ENCODE results near the gene GASK1A.
"Not testable (repeated sequence)": the region's sequence is repeated elsewhere in the genome, so short reads cannot be mapped to it uniquely, and the experiment has no call there.

GASK1A gene

GRCh38 chr3:43034200-43034599 lies 55.1 kb downstream of the GASK1A start:
- no peak for DNase-seq

GRCh38 chr3:43034911-43035310 lies 55.8 kb downstream of the GASK1A start:
- no peak for DNase-seq

GRCh38 chr3:43035801-43036365 lies 56.8 kb downstream of the GASK1A start:
- no peak for DNase-seq

- no peak for DNase-seq
These were observed 57.7 kb downstream of the GASK1A start for GRCh38 chr3:43036621-43037423.

GRCh38 chr3:43038010-43038409 lies 58.9 kb downstream of the GASK1A start:
- no peak for DNase-seq

GRCh38 chr3:43041517-43041916 lies 62.4 kb downstream of the GASK1A start:
- DNase-seq, result no peak

- DNase-seq, result no peak
These were observed 64.1 kb downstream of the GASK1A start for GRCh38 chr3:43043071-43043766.

GRCh38 chr3:43043793-43044192 lies 64.7 kb downstream of the GASK1A start:
- no peak for DNase-seq

- not testable (repeated sequence) for DNase-seq
These were observed 66.0 kb downstream of the GASK1A start for GRCh38 chr3:43045079-43045478.

- no peak for DNase-seq
These were observed 67.5 kb downstream of the GASK1A start for GRCh38 chr3:43046583-43046982.

GRCh38 chr3:43048470-43048869 lies 69.4 kb downstream of the GASK1A start:
- DNase-seq, result no peak

- no peak for DNase-seq
These were observed 74.2 kb downstream of the GASK1A start for GRCh38 chr3:43053291-43053690.

GRCh38 chr3:43054754-43055153 lies 75.6 kb downstream of the GASK1A start:
- no peak for DNase-seq

GRCh38 chr3:43055393-43055792 lies 76.3 kb downstream of the GASK1A start:
- no peak for DNase-seq

GRCh38 chr3:43055806-43056770 lies 77.0 kb downstream of the GASK1A start:
- DNase-seq, result no peak

GRCh38 chr3:43059456-43059855 lies 80.3 kb downstream of the GASK1A start:
- no peak for DNase-seq

GRCh38 chr3:43061101-43061895 lies 82.2 kb downstream of the GASK1A start:
- no peak for DNase-seq

- DNase-seq, result no peak
These were observed 83.0 kb downstream of the GASK1A start for GRCh38 chr3:43062040-43062563.

GRCh38 chr3:43062564-43063040 lies 83.5 kb downstream of the GASK1A start:
- no peak for DNase-seq

GRCh38 chr3:43063114-43063513 lies 84.0 kb downstream of the GASK1A start:
- no peak for DNase-seq

- DNase-seq, result not testable (repeated sequence)
These were observed 91.6 kb downstream of the GASK1A start for GRCh38 chr3:43070670-43071069.

All from stimulated activated CD8-positive, alpha-beta memory T cell treated with anti-CD3 and anti-CD28 coated beads, Interleukin-4, amount 100 ng/mL, for 48 hours (primary cell).